22Rv1 (cell line): ENCODE measurements around the gene ZNF280D.

Source experiments
- H3K27ac ChIP-seq: fragments of 450-650 bp; 2 replicates; pipeline ENCODE4 v1.5.1; 2017
- CTCF ChIP-seq: fragments of 450-650 bp; IDR thresholded peaks from 2 replicates; pipeline ENCODE4 v1.5.1; 2017; ENCODE audit warnings: mild to moderate bottlenecking
- ZFX ChIP-seq: fragments of 450-650 bp; IDR thresholded peaks from 2 replicates; pipeline ENCODE4 v1.6.1; 2017; ENCODE audit warnings: antibody characterized with exemption, borderline replicate concordance

Gene ZNF280D

GRCh38 chr15:56741541-56741940, 8.2 kb upstream of the ZNF280D start:
- H3K27ac ChIP-seq: no peak overlapping the region
- TF ChIP-seq ZFX (no peak), CTCF (no peak)

- H3K27ac ChIP-seq: no peak overlapping the region
- peak; percentile 29 for TF ChIP-seq CTCF
- no peak for TF ChIP-seq ZFX
These were observed 6.8 kb upstream of the ZNF280D start for GRCh38 chr15:56739964-56740640.

- TF ChIP-seq ZFX: no peak
- TF ChIP-seq CTCF: no peak
- H3K27ac ChIP-seq: no peak overlapping the region
These were observed 6.2 kb upstream of the ZNF280D start for GRCh38 chr15:56739474-56739873.

GRCh38 chr15:56737791-56738190, 4.5 kb upstream of the ZNF280D start:
- TF ChIP-seq CTCF: no peak
- no peak for TF ChIP-seq ZFX
- no peak overlapping the region for H3K27ac ChIP-seq

- TF ChIP-seq CTCF (no peak), ZFX (no peak)
- no peak overlapping the region for H3K27ac ChIP-seq
These were observed 3.8 kb upstream of the ZNF280D start for GRCh38 chr15:56736881-56737707.

- no peak for TF ChIP-seq ZFX
- TF ChIP-seq CTCF: no peak
- no peak overlapping the region for H3K27ac ChIP-seq
These were observed 3.0 kb upstream of the ZNF280D start for GRCh38 chr15:56736308-56736707.

GRCh38 chr15:56735589-56735988, 2.3 kb upstream of the ZNF280D start:
- no peak for TF ChIP-seq CTCF
- no peak for TF ChIP-seq ZFX
- no peak overlapping the region for H3K27ac ChIP-seq
